Ishikawa (cell line): ENCODE results near the gene FNBP1.

Experiments
- CEBPB ChIP-seq: IDR thresholded peaks from 2 replicates; pipeline ENCODE4 v1.6.1; 2012
- CREB1 ChIP-seq: IDR thresholded peaks from 2 replicates; pipeline ENCODE4 v1.6.1; 2012; ENCODE audit warnings: low read depth
- EGR1 ChIP-seq: IDR thresholded peaks from 2 replicates; pipeline ENCODE4 v1.6.1; 2012
- EP300 ChIP-seq: IDR thresholded peaks from 2 replicates; pipeline ENCODE4 v1.6.1; 2012; ENCODE audit warnings: borderline replicate concordance
- FOXM1 ChIP-seq: IDR thresholded peaks from 2 replicates; pipeline ENCODE4 v1.6.1; 2012; ENCODE audit warnings: low read depth, borderline replicate concordance
- NFIC ChIP-seq: IDR thresholded peaks from 2 replicates; pipeline ENCODE4 v1.6.1; 2012
- RAD21 ChIP-seq: IDR thresholded peaks from 2 replicates; pipeline ENCODE4 v1.6.1; 2012; ENCODE audit warnings: low read depth
- TAF1 ChIP-seq: IDR thresholded peaks from 2 replicates; pipeline ENCODE4 v1.6.1; 2012; ENCODE audit warnings: low read depth, mild to moderate bottlenecking
- TCF12 ChIP-seq: IDR thresholded peaks from 2 replicates; pipeline ENCODE4 v1.6.1; 2012; ENCODE audit warnings: low read depth
- TEAD4 ChIP-seq: IDR thresholded peaks from 2 replicates; pipeline ENCODE4 v1.6.1; 2012
- YY1 ChIP-seq: IDR thresholded peaks from 2 replicates; pipeline ENCODE4 v1.6.1; 2012; ENCODE audit warnings: low read depth
- ZBTB7A ChIP-seq: IDR thresholded peaks from 2 replicates; pipeline ENCODE4 v1.6.1; 2012; ENCODE audit warnings: low read depth
- TF ChIP-seq, protein P1 (sequence below): IDR thresholded peaks from 2 replicates; pipeline ENCODE4 v1.6.1; 2012
- TF ChIP-seq, protein P2 (sequence below): IDR thresholded peaks from 2 replicates; pipeline ENCODE4 v1.6.1; 2012
- TF ChIP-seq, protein P3 (sequence below): IDR thresholded peaks from 2 replicates; pipeline ENCODE4 v1.6.1; 2012; ENCODE audit warnings: low read depth, mild to moderate bottlenecking

The FNBP1 gene

DNA sequence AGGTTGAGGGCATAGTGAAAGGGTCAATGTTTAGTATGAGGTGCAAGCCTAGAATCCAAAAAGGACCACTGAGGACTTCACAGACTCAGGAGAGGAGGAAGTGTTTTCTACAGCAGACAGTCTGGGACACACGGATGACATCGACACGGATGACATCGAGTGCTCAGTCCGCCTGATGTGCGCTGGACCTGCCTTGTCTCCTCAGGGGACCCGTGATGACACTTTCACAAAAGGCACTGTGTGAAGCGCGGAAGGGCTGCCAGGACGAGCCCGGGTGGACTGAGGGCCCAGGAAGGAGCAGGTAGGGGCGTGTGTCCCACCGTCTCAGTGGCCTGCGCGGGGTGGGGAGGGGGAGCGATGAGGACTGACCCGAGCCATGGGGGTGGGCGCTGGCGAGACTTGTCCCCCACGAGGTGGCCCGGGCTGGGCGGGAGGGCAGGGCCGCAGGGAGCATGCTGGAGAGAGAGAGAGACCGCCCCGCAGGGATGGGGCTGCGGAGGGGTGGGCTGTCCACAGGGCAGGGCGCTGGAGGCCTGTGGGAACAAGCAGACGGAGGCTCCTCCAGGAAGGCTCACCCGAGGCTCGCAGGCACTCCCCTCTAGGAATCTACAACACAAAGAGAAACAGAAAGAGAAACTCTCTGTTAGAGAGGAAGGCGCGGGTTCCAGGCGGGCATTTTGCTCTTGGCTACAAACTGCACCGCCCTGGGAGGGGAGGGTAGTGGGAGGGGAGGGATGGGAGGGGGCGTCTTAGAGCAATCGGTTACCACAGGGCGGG, 152.9 kb downstream of the FNBP1 start:
- TF ChIP-seq TCF12: no peak
- TF ChIP-seq ZBTB7A: no peak
- TF ChIP-seq TAF1: no peak
- TF ChIP-seq NFIC: no peak
- TF ChIP-seq FOXM1: no peak
- no peak for TF ChIP-seq RAD21
- TF ChIP-seq, protein P1, sequence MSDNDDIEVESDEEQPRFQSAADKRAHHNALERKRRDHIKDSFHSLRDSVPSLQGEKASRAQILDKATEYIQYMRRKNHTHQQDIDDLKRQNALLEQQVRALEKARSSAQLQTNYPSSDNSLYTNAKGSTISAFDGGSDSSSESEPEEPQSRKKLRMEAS: no peak
- TF ChIP-seq, protein P2, sequence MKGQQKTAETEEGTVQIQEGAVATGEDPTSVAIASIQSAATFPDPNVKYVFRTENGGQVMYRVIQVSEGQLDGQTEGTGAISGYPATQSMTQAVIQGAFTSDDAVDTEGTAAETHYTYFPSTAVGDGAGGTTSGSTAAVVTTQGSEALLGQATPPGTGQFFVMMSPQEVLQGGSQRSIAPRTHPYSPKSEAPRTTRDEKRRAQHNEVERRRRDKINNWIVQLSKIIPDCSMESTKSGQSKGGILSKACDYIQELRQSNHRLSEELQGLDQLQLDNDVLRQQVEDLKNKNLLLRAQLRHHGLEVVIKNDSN: no peak
- TF ChIP-seq, protein P3, sequence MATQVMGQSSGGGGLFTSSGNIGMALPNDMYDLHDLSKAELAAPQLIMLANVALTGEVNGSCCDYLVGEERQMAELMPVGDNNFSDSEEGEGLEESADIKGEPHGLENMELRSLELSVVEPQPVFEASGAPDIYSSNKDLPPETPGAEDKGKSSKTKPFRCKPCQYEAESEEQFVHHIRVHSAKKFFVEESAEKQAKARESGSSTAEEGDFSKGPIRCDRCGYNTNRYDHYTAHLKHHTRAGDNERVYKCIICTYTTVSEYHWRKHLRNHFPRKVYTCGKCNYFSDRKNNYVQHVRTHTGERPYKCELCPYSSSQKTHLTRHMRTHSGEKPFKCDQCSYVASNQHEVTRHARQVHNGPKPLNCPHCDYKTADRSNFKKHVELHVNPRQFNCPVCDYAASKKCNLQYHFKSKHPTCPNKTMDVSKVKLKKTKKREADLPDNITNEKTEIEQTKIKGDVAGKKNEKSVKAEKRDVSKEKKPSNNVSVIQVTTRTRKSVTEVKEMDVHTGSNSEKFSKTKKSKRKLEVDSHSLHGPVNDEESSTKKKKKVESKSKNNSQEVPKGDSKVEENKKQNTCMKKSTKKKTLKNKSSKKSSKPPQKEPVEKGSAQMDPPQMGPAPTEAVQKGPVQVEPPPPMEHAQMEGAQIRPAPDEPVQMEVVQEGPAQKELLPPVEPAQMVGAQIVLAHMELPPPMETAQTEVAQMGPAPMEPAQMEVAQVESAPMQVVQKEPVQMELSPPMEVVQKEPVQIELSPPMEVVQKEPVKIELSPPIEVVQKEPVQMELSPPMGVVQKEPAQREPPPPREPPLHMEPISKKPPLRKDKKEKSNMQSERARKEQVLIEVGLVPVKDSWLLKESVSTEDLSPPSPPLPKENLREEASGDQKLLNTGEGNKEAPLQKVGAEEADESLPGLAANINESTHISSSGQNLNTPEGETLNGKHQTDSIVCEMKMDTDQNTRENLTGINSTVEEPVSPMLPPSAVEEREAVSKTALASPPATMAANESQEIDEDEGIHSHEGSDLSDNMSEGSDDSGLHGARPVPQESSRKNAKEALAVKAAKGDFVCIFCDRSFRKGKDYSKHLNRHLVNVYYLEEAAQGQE: no peak
- TF ChIP-seq CREB1: no peak
- no peak for TF ChIP-seq YY1
- no peak for TF ChIP-seq EP300
- no peak for TF ChIP-seq TEAD4
- TF ChIP-seq CEBPB: no peak
- TF ChIP-seq EGR1: no peak

DNA sequence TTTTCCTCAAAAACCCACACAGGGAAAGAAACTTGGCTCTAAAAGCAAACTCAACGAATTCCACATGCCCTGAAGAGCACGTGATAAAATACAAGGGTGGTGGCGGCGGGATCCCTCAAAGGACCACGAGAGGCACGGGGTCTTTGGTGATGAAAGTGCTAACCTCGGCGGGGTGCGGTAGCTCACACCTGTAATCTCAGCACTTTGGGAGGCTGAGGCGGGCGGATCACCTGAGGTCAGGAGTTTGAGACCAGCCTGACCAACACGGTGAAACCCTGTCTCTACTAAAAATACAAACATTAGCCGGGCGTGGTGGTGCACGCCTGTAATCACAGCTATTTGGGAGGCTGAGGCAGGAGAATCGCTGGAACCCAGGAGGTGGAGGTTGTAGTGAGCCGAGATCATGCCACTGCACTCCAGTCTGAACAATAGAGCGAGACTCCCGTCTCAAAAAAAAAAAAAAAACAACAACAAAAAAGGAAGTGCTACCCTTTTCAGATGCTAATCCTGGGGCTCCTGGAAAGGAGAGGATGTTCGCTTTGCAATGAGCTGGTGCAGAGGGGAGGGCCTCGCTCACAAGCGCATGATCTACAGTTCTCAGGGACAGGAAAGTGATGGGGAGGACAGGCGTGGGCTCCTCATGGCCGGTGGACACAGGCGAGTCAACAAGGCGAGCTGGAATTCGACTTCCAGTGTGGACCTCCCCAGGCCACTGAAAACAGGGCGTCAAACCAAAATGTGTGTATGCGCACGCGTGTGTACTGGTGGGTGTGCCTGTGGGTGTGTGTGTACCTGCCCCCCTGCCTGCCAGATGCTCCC, 153.7 kb downstream of the FNBP1 start:
- TF ChIP-seq ZBTB7A (no peak), FOXM1 (no peak), TEAD4 (no peak), CEBPB (no peak), TAF1 (no peak), EGR1 (no peak)
- TF ChIP-seq, protein P2: no peak
- TF ChIP-seq, protein P3: no peak

DNA sequence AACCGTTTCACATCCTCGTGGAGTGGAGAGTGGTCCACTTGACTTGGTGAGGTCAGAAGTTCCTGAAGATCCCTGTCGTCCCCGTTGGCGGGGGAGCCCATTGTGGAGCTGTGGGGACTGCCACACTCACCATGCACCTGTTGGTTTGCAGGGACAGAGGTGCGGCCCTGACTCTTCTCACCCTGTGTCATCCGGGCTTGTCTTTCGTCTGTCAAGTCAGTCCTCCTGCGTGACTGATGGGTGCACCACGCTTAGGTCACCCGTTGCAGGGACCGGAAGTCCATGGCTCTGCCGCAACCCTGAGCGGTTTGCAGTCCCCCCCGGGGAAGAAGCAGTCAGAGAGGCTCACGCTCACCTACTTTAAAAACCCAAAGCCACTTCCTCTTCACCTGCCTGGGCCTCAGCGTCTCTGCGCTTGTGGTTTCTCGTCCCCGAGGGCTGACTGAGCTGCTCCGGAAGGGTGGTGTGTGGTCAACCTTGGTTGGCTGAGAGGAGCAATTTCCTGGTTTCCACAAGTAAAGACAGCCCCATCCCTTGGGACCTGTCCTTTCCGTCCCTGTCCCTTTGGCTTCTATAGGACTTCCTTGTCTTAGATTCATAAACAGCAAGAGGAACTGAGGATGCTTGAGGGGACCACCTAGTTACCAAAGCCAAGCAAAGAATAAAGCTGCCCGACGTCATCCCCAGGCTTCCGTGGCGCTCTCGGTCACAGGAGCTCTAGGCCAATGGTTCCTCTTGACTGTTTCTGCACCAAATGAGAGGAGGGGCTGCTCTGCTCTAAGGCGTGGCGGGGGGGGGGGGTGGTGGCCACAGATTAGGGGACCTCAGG, 154.5 kb downstream of the FNBP1 start:
- TF ChIP-seq TAF1 (no peak), EP300 (no peak), RAD21 (no peak), CREB1 (no peak), TCF12 (no peak), YY1 (no peak), ZBTB7A (no peak), CEBPB (no peak)
- TF ChIP-seq, protein P3: no peak
- TF ChIP-seq, protein P2: no peak
